Bronchial epithelial cell (primary cell): ENCODE data around the gene TPPP3. TPM values are rescaled to one million over a fixed set of nuclear protein-coding genes. Genes with fewer than 3 reads are reported as not detected.
A peak's percentile ranks its signal among the peaks of the same experiment; 100 is the strongest.

Experiments used
- DNase-seq: peaks from one replicate; pipeline ENCODE4 v3.0.0-alpha.2; 2010; ENCODE audit warnings: low read depth
- FAIRE-seq: peaks from 2 replicates; lab custom pipeline; 2011; peaks lifted over from hg19 to GRCh38; lab: Jason Lieb, UNC
- H3K27me3 ChIP-seq: 2 replicates; pipeline ENCODE4 v1.5.1; 2011; ENCODE audit warnings: low read length; ENCODE audit not compliant: control insufficient read depth, insufficient read depth
- H3K36me3 ChIP-seq: 2 replicates; pipeline ENCODE4 v1.5.1; 2011; ENCODE audit warnings: low read length; ENCODE audit not compliant: control insufficient read depth, insufficient read depth
- H3K4me3 ChIP-seq: 2 replicates; pipeline ENCODE4 v1.5.1; 2011; ENCODE audit warnings: mild to moderate bottlenecking, low read depth, low read length, control low read depth
- CTCF ChIP-seq: IDR thresholded peaks from 2 replicates; pipeline ENCODE4 v1.5.1; 2011; ENCODE audit warnings: mild to moderate bottlenecking, moderate library complexity, low read length, control low read depth, inconsistent platforms; ENCODE audit not compliant: insufficient read depth, severe bottlenecking
- total RNA-seq: library from RNA; depleted of rRNA; stranded (reverse); fragments of >200 nt; gene quantifications from 2 replicates; pipeline ENCODE4 v1.2.1, GENCODE V29; 2014

The TPPP3 gene
- total RNA-seq, 1 donor from 2014 or later: not detected

GRCh38 chr16:67406111-67406971 lies 13.0 kb upstream of the TPPP3 start:
- H3K27me3 ChIP-seq: no peaks in the 10 kb centered on the region
- no peak for FAIRE-seq
- peak; percentile 87 for DNase-seq
- no peak for TF ChIP-seq CTCF
- H3K4me3 ChIP-seq: no peak overlapping the region
- no peaks in the 10 kb centered on the region for H3K36me3 ChIP-seq

- DNase-seq (no peak), FAIRE-seq (no peak)
- Histone ChIP-seq H3K4me3 (no peak overlapping the region), H3K27me3 (no peaks in the 10 kb centered on the region), H3K36me3 (no peaks in the 10 kb centered on the region)
- TF ChIP-seq CTCF: no peak
These were observed 12.0 kb upstream of the TPPP3 start for GRCh38 chr16:67405336-67405735.

- no peak overlapping the region for H3K4me3 ChIP-seq
- H3K36me3 ChIP-seq: no peaks in the 10 kb centered on the region
- DNase-seq (peak; percentile 100), FAIRE-seq (peak; percentile 100)
- no peak for TF ChIP-seq CTCF
- H3K27me3 ChIP-seq: no peaks in the 10 kb centered on the region
These were observed 11.5 kb upstream of the TPPP3 start for GRCh38 chr16:67404740-67405226.

GRCh38 chr16:67403976-67404555 lies 10.8 kb upstream of the TPPP3 start:
- DNase-seq (peak; percentile 38), FAIRE-seq (no peak)
- TF ChIP-seq CTCF: no peak
- H3K4me3 ChIP-seq: no peak overlapping the region
- H3K27me3 ChIP-seq: no peaks in the 10 kb centered on the region
- H3K36me3 ChIP-seq: no peaks in the 10 kb centered on the region

- TF ChIP-seq CTCF: no peak
- DNase-seq (no peak), FAIRE-seq (no peak)
- Histone ChIP-seq H3K36me3 (no peaks in the 10 kb centered on the region), H3K27me3 (no peaks in the 10 kb centered on the region), H3K4me3 (no peak overlapping the region)
These were observed 7.6 kb upstream of the TPPP3 start for GRCh38 chr16:67400901-67401300.
